ENCODE measurements around the gene CACNA1H. TPM values are rescaled to one million over a fixed set of nuclear protein-coding genes. Genes with fewer than 3 reads are reported as not detected.

CACNA1H gene
- total and polyA plus RNA-seq, 5 experiments from 2014 or later: 0.03 to 2.7 (median 1.8) TPM

DNA sequence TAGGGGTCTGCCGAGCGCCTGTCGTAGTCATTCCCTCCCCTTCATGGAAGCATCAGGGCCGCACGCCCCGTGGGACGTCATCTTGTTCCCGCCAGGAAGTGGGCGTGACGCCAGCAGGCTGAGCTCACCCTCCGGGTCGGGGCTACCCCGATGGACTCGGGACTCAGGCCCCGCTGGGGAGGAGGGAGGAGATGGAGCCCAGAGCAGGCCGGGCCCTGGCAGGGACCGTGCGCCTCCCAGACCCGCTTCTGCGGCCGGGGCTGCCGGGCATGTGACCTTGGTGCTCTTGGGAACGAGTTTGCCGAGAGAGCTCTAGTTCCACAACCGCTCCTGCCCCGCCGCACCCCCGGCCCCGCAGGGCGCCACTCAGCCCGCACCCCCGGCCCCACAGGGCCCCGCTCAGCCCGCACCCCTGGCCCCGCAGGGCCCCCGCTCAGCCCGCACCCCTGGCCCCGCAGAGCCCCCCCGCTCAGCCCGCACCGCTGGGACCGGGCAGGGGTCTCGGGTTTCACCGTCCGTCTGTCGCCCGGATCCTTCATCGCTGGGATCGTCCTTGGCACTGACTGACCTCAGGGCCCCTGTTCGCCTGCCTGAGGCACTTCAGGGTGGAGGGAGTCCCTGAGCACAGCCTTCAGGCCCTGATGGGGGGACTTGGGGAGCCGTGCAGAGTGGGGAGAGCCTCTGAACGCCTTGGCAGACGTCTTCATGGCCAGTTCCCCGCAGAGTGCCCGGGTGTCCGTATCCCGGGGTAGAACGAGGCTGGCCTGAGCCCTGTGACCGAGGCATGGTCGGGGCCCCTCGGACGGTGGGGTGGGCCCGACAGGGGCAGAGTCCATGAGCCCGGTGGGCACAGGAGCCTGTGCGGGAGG is 5.8 kb downstream of the CACNA1H start:
- Mint-ChIP-seq H3K27me3 (peaks cover 3 to 25% (median 6%) of the 10 kb centered on the region in 5 donors), H3K9me3 (no peaks in the 10 kb centered on the region), H3K4me1 (peaks cover 0 to 4% (median 1%) of the 10 kb centered on the region in 4 donors), H3K36me3 (no peaks in the 10 kb centered on the region), H3K27ac (no peak overlapping the region), H3K4me3 (no peak overlapping the region)
- DNase-seq (no peak), ATAC-seq (no peak)
- POLR2A ChIA-PET: no interaction called here

DNA sequence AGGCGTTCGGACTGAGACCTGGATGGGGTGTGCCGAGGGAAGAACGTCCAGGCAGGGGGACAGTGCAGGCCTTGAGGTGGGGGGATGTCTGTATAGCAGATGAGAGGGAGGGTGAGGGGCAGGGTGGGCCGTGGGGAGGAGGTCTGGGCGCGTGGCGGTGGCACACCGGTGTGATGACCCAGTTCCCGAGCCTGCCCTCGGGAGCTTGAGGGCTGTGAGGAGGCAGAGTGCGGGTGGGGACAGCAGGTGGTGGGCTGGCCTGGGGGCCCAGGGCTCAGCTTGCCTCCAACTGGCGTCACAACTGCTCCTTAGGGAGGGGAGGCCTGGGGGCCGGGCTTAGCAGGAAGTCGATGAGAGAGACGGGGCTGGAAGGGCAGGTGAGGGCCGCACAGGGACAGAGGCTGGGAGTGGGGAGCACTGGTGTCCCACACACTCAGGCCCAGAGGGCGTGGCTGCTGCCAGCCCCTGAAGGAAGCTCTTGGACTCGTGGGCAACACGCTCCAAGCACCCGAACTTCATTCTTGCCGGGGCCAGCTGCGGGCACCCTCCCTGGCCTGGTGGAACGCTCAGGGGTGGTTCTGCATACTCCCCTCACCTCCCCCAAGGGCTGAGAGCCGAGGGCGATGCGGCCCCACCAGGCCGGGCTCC is 6.5 kb downstream of the CACNA1H start:
- peaks cover 0 to 3% (median under 1%) of the 10 kb centered on the region in 4 donors for H3K4me1 Mint-ChIP-seq
- no peaks in the 10 kb centered on the region for H3K36me3 Mint-ChIP-seq
- ATAC-seq: no peak
- no peak overlapping the region for H3K27ac Mint-ChIP-seq
- H3K27me3 Mint-ChIP-seq: peaks cover 3 to 23% (median 6%) of the 10 kb centered on the region in 5 donors
- POLR2A ChIA-PET: no interaction called here
- no peak for DNase-seq
- H3K9me3 Mint-ChIP-seq: no peaks in the 10 kb centered on the region
- no peak overlapping the region for H3K4me3 Mint-ChIP-seq

DNA sequence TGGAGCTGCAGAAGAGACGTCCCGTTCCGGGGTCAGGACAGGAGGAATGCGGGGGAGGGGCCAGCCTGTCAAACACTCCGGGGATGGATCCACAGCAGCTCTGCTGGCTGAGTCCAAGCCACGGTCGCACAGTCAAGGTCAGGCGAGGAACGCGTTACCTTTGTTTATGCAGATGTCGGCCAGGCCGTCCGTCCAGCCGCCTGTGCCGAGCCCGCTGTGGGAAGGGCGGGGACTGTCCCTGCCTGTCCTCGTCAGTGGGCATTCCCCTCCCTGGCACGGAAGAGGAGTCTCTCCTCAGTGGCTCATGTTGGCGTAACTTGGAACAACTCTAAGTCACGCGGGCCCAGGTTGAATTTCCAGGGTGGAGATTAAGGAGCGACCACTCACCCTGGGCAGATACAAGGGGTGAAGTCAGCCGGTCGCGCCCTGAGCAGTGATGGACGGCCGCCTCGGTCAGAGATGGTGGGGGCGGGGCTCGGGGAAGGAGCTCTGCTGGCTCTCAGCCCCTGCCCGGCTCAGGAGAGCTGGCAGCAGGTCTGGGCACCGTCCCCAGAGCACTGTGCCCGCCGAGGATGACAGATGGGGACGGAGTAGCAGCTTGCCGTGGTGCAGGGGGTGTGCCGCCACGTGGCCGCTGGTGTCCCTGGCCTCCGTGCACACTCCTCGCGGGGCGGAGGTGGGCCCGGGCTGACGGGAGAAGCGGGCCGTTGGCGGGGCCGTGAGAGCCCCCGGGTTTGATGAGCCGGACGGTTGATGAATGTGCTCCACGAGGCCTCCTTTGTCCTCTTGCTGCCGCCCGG is 7.3 kb downstream of the CACNA1H start:
- Mint-ChIP-seq H3K4me3 (no peak overlapping the region), H3K27me3 (peaks cover 3 to 21% (median 5%) of the 10 kb centered on the region in 5 donors), H3K9me3 (no peaks in the 10 kb centered on the region), H3K4me1 (peaks cover 0 to 2% (median 0%) of the 10 kb centered on the region in 4 donors), H3K36me3 (no peaks in the 10 kb centered on the region), H3K27ac (no peak overlapping the region)
- POLR2A ChIA-PET: no interaction called here
- no peak for ATAC-seq
- no peak for DNase-seq

DNA sequence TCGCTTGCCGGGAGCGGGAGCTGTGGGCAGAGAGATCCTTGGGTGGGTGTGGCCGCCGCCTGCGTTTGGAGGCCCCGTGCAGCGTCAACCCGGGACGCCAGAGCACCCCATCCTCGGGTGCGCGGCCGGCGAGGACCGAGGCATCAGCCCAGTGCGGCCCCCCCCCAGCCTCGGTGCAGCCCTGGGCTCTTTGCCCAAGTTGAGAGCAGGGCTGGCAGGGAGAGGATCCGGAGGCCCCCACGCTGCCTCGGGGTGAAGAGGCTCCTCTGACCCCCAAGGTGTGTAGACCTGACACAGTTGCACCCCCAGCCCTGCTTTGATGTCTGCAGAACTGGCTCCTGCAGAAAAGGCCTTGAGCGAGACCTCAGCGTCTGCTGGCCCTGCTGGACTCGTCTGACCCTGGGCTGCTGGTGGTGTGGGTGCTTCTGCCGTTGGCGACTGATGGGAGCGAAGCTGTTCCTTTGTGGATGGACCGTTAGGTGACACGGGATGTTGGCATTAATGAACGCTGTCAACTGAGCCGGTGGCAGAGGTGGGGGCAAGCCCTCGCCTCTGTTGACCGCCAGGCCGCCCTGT is 8.0 kb downstream of the CACNA1H start:
- POLR2A ChIA-PET: no interaction called here
- no peak overlapping the region for H3K4me3 Mint-ChIP-seq
- H3K4me1 Mint-ChIP-seq: no peaks in the 10 kb centered on the region
- H3K9me3 Mint-ChIP-seq: no peaks in the 10 kb centered on the region
- peaks cover 0 to 15% (median 0%) of the 10 kb centered on the region in 5 donors for H3K27me3 Mint-ChIP-seq
- DNase-seq: no peak
- H3K36me3 Mint-ChIP-seq: no peaks in the 10 kb centered on the region
- H3K27ac Mint-ChIP-seq: no peak overlapping the region
- ATAC-seq: no peak

DNA sequence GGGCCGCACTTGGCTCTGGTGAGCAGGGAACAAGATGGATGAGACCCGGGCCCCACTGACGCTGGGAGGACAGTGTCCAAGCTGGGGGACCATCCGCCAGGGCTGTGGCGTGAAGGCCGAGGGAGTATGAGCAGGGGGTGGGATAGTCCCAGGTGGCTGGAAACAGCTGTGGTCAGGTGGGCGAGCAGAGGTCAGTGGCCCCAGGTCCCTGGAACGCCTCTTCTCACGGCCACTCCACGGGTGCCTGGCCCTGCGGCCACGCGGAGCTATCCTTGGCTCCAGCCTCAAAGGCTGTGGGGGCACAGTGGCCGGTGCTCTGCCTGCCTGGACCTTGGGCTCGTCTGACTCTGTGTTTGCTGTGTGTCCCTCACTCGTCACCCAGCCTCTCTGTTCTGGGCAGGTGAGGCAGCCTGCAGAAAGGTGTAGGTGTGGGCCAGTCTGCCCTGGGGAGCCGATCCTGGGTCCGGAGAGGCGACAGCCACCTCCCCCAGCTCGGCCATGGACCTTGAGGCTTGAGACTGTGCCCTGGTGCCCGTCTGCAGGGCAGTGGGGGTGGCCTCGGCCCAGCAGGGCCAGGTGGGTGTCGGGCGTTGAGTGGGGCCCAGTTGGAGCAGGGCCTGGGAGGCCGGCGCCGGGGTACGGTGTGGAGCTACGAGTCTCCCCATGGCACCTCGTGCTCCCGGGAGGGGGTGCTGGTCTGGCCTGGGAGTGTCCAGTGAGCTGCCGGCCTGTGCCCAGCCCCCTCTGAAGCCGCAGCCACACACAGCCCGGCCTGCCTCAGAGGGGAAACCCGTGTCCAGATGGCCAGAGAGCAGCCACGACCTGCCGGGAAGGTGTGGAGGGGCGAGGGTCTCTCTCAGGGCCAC is 10.0 kb downstream of the CACNA1H start:
- Mint-ChIP-seq H3K9me3 (no peaks in the 10 kb centered on the region), H3K4me3 (no peak overlapping the region), H3K4me1 (no peaks in the 10 kb centered on the region), H3K27ac (no peak overlapping the region), H3K36me3 (no peaks in the 10 kb centered on the region), H3K27me3 (peaks cover 0 to 13% (median 0%) of the 10 kb centered on the region in 5 donors)
- DNase-seq (no peak), ATAC-seq (no peak)
- POLR2A ChIA-PET: interaction anchor here (0.7 kb wide), 1 partner anchor 101 kb away, joined by 4 read pairs; no protein-coding TSS in a partner anchor

DNA sequence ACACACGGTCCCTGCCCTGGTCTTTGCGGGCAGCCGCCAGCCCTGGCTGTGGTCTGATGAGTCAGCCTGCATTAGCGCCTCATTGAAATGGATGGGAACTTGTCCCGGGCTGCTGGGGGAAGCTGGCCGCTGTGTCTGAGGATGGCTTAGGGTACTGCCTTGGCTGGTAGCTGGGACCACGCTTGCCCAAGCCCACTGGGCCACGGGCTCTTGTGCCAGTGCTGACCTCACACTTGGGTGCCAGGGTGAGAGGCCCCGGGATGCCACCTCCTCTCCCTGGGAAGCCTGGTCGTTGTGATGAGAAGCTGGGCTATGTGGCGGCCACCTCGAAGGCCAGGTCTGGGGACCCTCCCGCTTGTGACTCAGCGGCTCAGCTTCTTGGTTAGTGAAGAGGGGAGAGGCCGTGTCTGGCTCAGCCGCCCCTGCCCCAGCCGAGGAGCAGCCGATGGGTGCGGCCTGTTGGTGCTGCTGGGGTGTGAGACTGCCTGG is 10.7 kb downstream of the CACNA1H start:
- Mint-ChIP-seq H3K4me1 (no peaks in the 10 kb centered on the region), H3K9me3 (no peaks in the 10 kb centered on the region), H3K27ac (no peak overlapping the region), H3K36me3 (no peaks in the 10 kb centered on the region), H3K4me3 (no peak overlapping the region), H3K27me3 (peaks cover 0 to 11% (median 0%) of the 10 kb centered on the region in 5 donors)
- ATAC-seq (no peak), DNase-seq (no peak)
- POLR2A ChIA-PET: no interaction called here

DNA sequence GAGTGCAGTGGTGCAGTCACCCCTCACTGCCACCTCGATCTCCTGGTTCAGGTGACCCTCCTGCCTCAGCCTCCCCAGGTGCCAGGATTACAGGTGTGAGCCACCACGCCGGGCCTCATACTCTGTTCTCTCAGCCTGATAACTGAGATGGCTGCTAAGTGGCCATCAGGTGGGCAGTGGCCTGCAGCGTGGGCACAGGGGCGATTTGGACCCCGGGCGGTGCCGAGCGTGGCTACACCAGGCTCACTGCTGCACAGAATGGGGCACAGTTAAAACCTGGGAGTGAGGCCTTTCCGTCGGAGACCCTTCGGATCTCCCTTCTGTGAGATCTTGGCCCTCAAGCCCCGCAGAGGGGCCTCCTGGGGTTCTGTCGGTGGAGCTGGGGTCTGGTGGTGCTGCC is 11.5 kb downstream of the CACNA1H start:
- Mint-ChIP-seq H3K4me3 (no peak overlapping the region), H3K9me3 (no peaks in the 10 kb centered on the region), H3K4me1 (no peaks in the 10 kb centered on the region), H3K36me3 (no peaks in the 10 kb centered on the region), H3K27ac (no peak overlapping the region), H3K27me3 (peaks cover 0 to 10% (median 0%) of the 10 kb centered on the region in 5 donors)
- no peak for DNase-seq
- POLR2A ChIA-PET: no interaction called here
- no peak for ATAC-seq

DNA sequence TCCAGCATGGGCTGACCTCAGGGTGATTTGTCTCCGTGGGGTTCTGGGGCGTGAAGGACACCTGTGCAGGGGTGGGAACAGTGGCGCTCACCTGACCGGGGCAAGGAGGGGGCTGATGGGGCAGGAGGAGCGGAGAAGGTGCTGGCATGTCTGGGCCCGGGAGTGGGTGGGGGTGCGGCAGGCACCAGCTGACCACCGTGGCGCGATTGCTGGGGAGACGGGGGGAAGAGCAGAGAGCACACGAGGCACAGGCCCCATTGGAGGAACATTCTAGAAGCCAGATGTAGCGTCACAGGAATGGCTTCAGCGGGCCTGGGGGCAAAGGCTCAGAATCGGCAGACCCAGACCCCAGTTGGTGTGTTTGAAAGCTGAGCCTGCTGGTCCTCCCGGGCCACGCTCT is 12.1 kb downstream of the CACNA1H start:
- H3K27ac Mint-ChIP-seq: no peak overlapping the region

DNA sequence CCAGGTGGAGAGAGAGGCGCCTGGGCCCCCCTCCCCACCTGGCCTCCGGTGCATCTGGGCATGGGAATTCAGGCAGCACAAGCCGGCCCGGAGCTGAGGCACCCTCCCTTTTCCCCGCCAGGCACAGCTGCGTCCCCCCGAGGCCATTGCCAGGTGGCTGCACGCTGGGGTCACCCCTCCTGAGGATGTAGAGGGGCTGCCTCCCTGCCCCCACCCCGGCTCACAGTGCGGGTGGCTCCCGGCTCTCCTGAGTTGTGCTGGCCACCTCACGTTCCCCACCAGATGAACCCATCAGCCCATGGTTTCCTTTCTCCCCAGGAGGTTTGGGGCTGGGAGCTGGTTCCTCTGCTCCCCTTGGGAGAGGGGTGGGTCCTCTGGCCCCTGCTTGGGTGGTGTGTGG is 12.6 kb downstream of the CACNA1H start:
- Mint-ChIP-seq H3K4me3 (no peak overlapping the region), H3K27me3 (peaks cover 0 to 4% (median 0%) of the 10 kb centered on the region in 5 donors), H3K4me1 (no peaks in the 10 kb centered on the region), H3K9me3 (no peaks in the 10 kb centered on the region), H3K36me3 (no peaks in the 10 kb centered on the region), H3K27ac (no peak overlapping the region)
- DNase-seq (no peak), ATAC-seq (no peak)
- POLR2A ChIA-PET: no interaction called here

More for the DNA sequence above, 12.1 kb downstream of the CACNA1H start:
- Mint-ChIP-seq H3K4me1 (no peaks in the 10 kb centered on the region), H3K4me3 (no peak overlapping the region), H3K36me3 (no peaks in the 10 kb centered on the region), H3K27me3 (peaks cover 0 to 4% (median 0%) of the 10 kb centered on the region in 5 donors), H3K9me3 (no peaks in the 10 kb centered on the region)
- ATAC-seq (no peak), DNase-seq (no peak)
- POLR2A ChIA-PET: no interaction called here

DNA sequence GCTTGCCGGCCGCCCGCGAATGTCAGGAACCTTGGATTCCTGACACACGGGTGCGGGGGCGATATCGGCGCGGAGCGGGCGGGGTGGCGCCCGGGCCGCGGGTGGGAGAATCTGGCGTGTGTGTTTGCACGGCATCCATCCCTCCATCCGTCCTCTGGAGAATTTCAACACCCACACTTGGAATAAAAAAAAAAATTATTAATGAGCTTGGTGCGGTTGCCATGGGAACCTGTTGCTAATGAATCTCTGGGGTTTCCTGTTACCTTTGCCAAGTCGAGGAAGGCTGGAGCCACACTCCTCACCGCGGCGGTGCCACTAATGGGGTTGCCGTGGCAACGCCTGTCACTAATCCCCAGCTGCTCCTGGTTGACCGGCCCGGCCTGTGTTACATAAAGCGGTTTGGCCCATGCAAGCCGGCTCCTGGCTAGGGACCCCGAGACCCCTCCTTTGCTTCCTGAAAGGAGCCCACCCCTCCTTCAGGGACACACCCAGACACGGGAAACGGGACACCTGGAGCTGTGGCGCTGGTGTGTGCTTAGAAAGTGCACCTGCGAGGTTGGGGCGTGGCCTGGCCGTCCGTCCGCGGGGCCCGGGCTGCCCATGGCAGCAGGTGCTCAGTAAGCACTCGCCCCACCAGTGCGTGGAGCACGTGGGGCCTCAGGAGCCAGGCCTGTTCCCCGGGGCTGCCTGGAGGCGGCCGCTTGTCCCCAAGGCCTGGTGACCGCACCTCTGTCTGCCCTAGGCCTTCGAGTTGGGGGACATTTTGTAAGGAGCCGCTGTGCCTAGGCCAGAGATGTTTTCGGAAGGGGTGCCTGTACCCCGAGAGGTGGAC is 14.6 kb downstream of the CACNA1H start:
- Mint-ChIP-seq H3K27ac (no peak overlapping the region), H3K4me3 (no peak overlapping the region), H3K36me3 (no peaks in the 10 kb centered on the region), H3K9me3 (no peaks in the 10 kb centered on the region), H3K4me1 (no peaks in the 10 kb centered on the region), H3K27me3 (peaks cover 0 to 4% (median 0%) of the 10 kb centered on the region in 5 donors)
- DNase-seq (no peak), ATAC-seq (no peak)
- POLR2A ChIA-PET: no interaction called here

DNA sequence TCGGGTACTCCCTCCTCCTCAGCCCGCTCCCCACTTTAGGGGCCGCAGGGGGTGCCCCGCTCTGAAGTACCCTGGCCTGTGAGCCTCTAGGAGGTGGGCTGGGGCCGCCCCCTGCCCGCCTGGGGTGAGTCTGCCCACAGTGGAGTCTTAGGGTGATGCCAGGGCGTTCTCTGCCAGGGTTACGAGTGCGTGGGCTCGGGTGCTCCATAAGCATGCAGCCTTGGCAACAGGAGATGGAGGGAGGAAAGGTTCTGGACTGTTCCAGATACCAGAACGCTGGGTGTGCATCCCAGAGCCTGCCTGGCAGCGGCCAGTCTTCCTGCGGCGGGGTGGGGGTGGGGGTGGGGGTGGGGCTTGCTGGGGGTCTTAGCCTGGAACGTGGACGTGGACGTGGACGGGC is 15.9 kb downstream of the CACNA1H start:
- no peaks in the 10 kb centered on the region for H3K4me1 Mint-ChIP-seq
- H3K27ac Mint-ChIP-seq: no peak overlapping the region
- DNase-seq (no peak), ATAC-seq (no peak)
- no peak overlapping the region for H3K4me3 Mint-ChIP-seq
- no peaks in the 10 kb centered on the region for H3K9me3 Mint-ChIP-seq
- peaks cover 0 to 4% (median 0%) of the 10 kb centered on the region in 5 donors for H3K27me3 Mint-ChIP-seq
- POLR2A ChIA-PET: no interaction called here
- no peaks in the 10 kb centered on the region for H3K36me3 Mint-ChIP-seq

All from naive thymus-derived CD8-positive, alpha-beta T cell (primary cell).